Common myeloid progenitor, CD34-positive (primary cell): ENCODE data around the gene PARP2. TPM values are rescaled to one million over a fixed set of nuclear protein-coding genes. Genes with fewer than 3 reads are reported as not detected.
A peak's percentile ranks its signal among the peaks of the same experiment; 100 is the strongest.

Source experiments
- CTCF ChIA-PET: fragments of 350-600 bp; sonication (Branson Sonifier 250); formaldehyde crosslinking; loops from one replicate; lab custom pipeline; 2021; ENCODE audit warnings: antibody characterized with exemption; lab: Charles Lee
- POLR2A ChIA-PET: fragments of 350-600 bp; sonication (Branson Sonifier 250); formaldehyde crosslinking; loops from one replicate; lab custom pipeline; 2021; ENCODE audit warnings: antibody characterized with exemption; lab: Charles Lee
- DNase-seq, 3 donors: peaks; one replicate each; pipeline versions ENCODE4 v3.0.0 to v3.0.0-alpha.2; 2013
- H3K27ac ChIP-seq, 2 experiments: 1 replicate in 1 of 2; 2 replicates in 1 of 2; pipeline ENCODE4 v1.7.0; 2013; ENCODE audit warnings: inconsistent platforms in 2 of 2, low read length in 2 of 2, mild to moderate bottlenecking in 2 of 2, low read depth in 1 of 2, moderate library complexity in 1 of 2; ENCODE audit not compliant: severe bottlenecking in 2 of 2, insufficient read depth in 1 of 2, poor library complexity in 1 of 2
- H3K27me3 ChIP-seq, 5 experiments: replicated peaks in 2 of 5; 1 replicate in 3 of 5; 2 replicates in 2 of 5; pipeline versions ENCODE4 v1.6.1 to v1.7.0; 2013; ENCODE audit warnings: low read length in 4 of 5, mild to moderate bottlenecking in 2 of 5, moderate library complexity in 2 of 5, inconsistent platforms in 1 of 5; ENCODE audit not compliant: insufficient read depth in 5 of 5, control insufficient read depth in 4 of 5
- H3K36me3 ChIP-seq, 4 experiments: 1 replicate in 2 of 4; 2 replicates in 2 of 4; pipeline versions ENCODE4 v1.6.1 to v1.7.0; 2013; ENCODE audit warnings: low read length in 3 of 4, control low read depth in 1 of 4, mild to moderate bottlenecking in 1 of 4; ENCODE audit not compliant: control insufficient read depth in 4 of 4, insufficient read depth in 4 of 4
- H3K4me1 ChIP-seq, 4 experiments: 1 replicate in 3 of 4; 2 replicates in 1 of 4; pipeline versions ENCODE4 v1.6.1 to v1.7.1; 2013; ENCODE audit warnings: low read length in 3 of 4, mild to moderate bottlenecking in 3 of 4, control low read depth in 1 of 4, inconsistent platforms in 1 of 4, moderate library complexity in 1 of 4; ENCODE audit not compliant: control insufficient read depth in 4 of 4, insufficient read depth in 4 of 4; ENCODE audit errors: control extremely low read depth in 1 of 4
- H3K4me3 ChIP-seq, 7 experiments: 1 replicate in 4 of 7; 2 replicates in 3 of 7; pipeline versions ENCODE4 v1.5.1 to v1.7.0; 2013; ENCODE audit warnings: mild to moderate bottlenecking in 7 of 7, low read length in 6 of 7, moderate library complexity in 6 of 7, inconsistent platforms in 2 of 7, low read depth in 2 of 7, control low read depth in 1 of 7; ENCODE audit not compliant: insufficient read depth in 4 of 7, control insufficient read depth in 1 of 7; ENCODE audit errors: extremely low read depth in 1 of 7
- H3K9me3 ChIP-seq, 5 experiments: 1 replicate in 4 of 5; 2 replicates in 1 of 5; pipeline versions ENCODE4 v1.6.1 to v1.7.1; 2013; ENCODE audit warnings: low read length in 4 of 5, mild to moderate bottlenecking in 2 of 5, inconsistent platforms in 1 of 5, low read depth in 1 of 5, moderate library complexity in 1 of 5; ENCODE audit not compliant: control insufficient read depth in 4 of 5, insufficient read depth in 2 of 5; ENCODE audit errors: control extremely low read depth in 1 of 5
- WGBS: methylation state at CpG from one replicate; pipeline ENCODE4 v1.1.5; 2013; ENCODE audit not compliant: insufficient coverage; 5-methylcytosine and 5-hydroxymethylcytosine counted together
- polyA plus RNA-seq: library from polyadenylated mRNA; unstranded; fragments of 120-200 nt; gene quantifications from one replicate; pipeline ENCODE4 v1.2.1, GENCODE V29; 2013

The PARP2 gene, protein sequence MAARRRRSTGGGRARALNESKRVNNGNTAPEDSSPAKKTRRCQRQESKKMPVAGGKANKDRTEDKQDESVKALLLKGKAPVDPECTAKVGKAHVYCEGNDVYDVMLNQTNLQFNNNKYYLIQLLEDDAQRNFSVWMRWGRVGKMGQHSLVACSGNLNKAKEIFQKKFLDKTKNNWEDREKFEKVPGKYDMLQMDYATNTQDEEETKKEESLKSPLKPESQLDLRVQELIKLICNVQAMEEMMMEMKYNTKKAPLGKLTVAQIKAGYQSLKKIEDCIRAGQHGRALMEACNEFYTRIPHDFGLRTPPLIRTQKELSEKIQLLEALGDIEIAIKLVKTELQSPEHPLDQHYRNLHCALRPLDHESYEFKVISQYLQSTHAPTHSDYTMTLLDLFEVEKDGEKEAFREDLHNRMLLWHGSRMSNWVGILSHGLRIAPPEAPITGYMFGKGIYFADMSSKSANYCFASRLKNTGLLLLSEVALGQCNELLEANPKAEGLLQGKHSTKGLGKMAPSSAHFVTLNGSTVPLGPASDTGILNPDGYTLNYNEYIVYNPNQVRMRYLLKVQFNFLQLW
- polyA plus RNA-seq, result 39.0 TPM

DNA sequence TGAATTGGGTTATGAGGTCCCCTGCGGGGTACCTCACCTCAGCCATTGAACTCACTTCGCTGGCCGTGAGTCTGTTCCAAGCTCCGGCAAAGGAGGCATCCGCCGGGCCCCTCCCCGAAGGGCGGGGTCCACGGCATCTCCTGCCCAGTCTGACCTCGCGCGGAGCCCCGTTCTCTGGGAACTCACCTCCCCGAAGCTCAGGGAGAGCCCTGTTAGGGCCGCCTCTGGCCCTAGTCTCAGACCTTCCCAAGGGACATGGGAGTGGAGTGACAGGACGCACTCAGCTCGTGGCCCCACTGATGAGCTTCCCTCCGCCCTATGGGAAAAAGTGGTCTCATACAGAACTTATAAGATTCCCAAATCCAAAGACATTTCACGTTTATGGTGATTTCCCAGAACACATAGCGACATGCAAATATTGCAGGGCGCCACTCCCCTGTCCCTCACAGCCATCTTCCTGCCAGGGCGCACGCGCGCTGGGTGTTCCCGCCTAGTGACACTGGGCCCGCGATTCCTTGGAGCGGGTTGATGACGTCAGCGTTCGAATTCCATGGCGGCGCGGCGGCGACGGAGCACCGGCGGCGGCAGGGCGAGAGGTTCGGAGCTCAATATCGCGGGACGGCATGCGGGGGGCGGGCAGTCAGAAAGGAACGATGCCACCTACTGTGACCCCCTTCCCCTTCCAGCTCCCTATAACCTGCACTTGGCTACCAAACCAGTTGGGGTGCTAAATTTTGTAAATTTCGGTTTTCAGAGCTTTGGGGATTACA, at the start of gene PARP2:
PARP2 (plus strand) TSS at position 544 of the 770 bp plus-strand sequence; CDS start at position 551, 7 bp downstream.
- Histone ChIP-seq H3K4me1 (peaks cover 0 to 12% (median 3%) of the 10 kb centered on the region in 4 experiments), H3K36me3 (peaks cover 7 to 16% (median 11%) of the 10 kb centered on the region in 4 experiments), H3K9me3 (no peaks in the 10 kb centered on the region), H3K27ac (peak within 1 kb of the TSS; percentile 71 to 89), H3K27me3 (no peaks in the 10 kb centered on the region), H3K4me3 (peak within 1 kb of the TSS; percentile 41 to 99 (median 97))
- 0% methylated on average over 45 of the region's 50 CpGs for WGBS
- CTCF ChIA-PET, result interaction anchor here (0.9 to 8.7 kb wide), 8 partner anchors 10 to 288 kb away, joined by 3 to 69 read pairs (median 6); partner anchors contain the start of gene CCNB1IP1
- POLR2A ChIA-PET, result interaction anchor here (0.6 to 3.0 kb wide), 17 partner anchors 9 to 340 kb away, joined by 3 to 21 read pairs (median 4); partner anchors contain the start of genes APEX1, CCNB1IP1, OSGEP and PNP
- peak; percentile 99 for DNase-seq

DNA sequence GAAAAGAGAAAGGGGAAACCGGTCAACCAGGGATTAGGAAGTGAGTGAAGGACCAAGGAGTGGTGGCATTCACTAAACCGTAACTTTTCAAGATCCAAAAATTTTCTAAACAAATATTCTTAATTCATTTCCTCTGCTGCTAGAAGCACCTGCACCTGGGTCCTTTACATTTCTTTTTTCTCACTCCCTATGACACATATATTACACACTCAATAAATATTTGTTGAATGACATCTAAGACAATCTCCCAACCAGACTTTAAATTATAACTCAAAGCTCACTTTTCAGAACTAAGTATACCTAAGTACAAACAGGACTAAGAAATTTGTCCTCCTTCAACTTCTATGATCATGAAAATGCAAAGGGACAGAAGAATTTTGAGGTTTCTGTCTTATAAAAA, 48.8 kb upstream of the PARP2 start:
- no peak for DNase-seq
- Histone ChIP-seq H3K27ac (peak overlapping the region in 1 of 2 experiments; percentile 18), H3K4me3 (no peak overlapping the region), H3K9me3 (no peaks in the 10 kb centered on the region), H3K27me3 (no peaks in the 10 kb centered on the region), H3K36me3 (peaks cover 20 to 87% (median 56%) of the 10 kb centered on the region in 4 experiments), H3K4me1 (peaks cover 0 to 5% (median 2%) of the 10 kb centered on the region in 4 experiments)
- ChIA-PET CTCF (no interaction called here), POLR2A (interaction anchor here (0.7 kb wide), 1 partner anchor 48 kb away, joined by 3 read pairs; no protein-coding TSS in a partner anchor)
- no CpG with 5 or more reads among the region's 2 CpGs for WGBS

DNA sequence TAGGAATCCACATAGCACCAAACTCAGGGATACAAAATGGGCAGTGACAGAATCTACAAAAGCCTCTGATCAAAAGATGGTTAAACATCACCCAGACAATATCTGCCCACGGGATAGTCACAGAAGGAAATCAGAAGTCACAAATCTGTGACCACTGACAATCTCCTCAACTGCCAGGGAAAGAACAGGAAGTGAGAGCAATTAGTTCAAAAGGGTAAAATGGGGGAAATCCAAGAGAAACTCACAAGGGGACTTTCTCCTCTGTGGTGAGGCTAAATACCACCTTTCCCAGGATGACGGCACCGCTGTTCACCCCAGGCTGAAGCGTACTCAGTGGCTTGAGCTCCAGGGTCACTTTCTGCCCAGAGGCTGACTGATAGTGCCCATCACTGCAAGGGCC, 48.4 kb upstream of the PARP2 start:
- Histone ChIP-seq H3K36me3 (peaks cover 18 to 86% (median 54%) of the 10 kb centered on the region in 4 experiments), H3K9me3 (no peaks in the 10 kb centered on the region), H3K27ac (peak overlapping the region in 1 of 2 experiments; percentile 18), H3K27me3 (no peaks in the 10 kb centered on the region), H3K4me1 (peaks cover 0 to 5% (median 2%) of the 10 kb centered on the region in 4 experiments), H3K4me3 (no peak overlapping the region)
- WGBS, result 42% methylated on average over 3 of the region's 4 CpGs
- POLR2A ChIA-PET, result interaction anchor here (0.7 kb wide), 1 partner anchor 48 kb away, joined by 3 read pairs; no protein-coding TSS in a partner anchor
- CTCF ChIA-PET, result interaction anchor here (1.9 kb wide), 1 partner anchor 10 kb away, joined by 5 read pairs; the partner anchor contains the start of gene TTC5
- DNase-seq, result peak in 2 of 3 donors; percentile 36 to 40

DNA sequence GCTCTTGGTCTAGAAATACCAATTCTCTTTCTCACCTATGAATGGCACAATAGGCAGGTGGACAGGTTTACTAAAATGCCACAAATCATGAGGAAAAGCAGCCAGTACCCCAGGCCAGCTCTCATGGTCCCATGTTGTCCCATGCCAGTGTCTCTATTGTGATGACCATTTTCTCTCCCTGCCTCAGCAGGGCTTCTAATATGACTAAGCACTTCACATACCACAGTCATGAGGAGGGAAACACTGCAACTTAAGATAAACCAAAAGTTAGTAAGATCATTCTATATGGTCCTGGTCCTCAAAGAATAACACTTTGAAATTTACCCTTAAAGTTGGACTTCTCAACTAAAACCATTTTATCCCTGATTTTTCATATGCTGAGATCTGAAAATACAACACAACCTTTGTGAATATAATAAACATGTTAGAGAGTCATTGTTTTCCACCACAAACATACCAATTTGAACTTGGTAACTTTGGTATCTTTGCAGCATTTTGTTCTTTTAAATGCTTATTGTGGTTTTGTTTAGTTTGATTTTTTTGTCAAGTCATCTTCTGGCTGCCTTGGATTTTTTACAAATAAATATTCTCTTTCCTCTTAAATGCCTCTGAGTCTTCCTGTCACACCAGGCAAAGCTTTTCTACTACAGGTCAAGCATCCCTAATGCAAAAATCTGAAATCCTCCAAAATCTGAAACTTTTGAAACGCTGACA, 41.2 kb upstream of the PARP2 start:
- Histone ChIP-seq H3K27me3 (no peaks in the 10 kb centered on the region), H3K9me3 (no peaks in the 10 kb centered on the region), H3K4me1 (peaks cover 10 to 36% (median 27%) of the 10 kb centered on the region in 4 experiments), H3K36me3 (peaks cover 3 to 40% (median 25%) of the 10 kb centered on the region in 4 experiments), H3K27ac (peak overlapping the region; percentile 46 to 47), H3K4me3 (peak overlapping the region in 2 of 7 experiments; percentile 14 to 44)
- CTCF ChIA-PET, result no interaction called here
- no CpG with 5 or more reads among the region's 1 CpG for WGBS
- POLR2A ChIA-PET, result no interaction called here
- DNase-seq, result peak; percentile 27 to 84 (median 72)

DNA sequence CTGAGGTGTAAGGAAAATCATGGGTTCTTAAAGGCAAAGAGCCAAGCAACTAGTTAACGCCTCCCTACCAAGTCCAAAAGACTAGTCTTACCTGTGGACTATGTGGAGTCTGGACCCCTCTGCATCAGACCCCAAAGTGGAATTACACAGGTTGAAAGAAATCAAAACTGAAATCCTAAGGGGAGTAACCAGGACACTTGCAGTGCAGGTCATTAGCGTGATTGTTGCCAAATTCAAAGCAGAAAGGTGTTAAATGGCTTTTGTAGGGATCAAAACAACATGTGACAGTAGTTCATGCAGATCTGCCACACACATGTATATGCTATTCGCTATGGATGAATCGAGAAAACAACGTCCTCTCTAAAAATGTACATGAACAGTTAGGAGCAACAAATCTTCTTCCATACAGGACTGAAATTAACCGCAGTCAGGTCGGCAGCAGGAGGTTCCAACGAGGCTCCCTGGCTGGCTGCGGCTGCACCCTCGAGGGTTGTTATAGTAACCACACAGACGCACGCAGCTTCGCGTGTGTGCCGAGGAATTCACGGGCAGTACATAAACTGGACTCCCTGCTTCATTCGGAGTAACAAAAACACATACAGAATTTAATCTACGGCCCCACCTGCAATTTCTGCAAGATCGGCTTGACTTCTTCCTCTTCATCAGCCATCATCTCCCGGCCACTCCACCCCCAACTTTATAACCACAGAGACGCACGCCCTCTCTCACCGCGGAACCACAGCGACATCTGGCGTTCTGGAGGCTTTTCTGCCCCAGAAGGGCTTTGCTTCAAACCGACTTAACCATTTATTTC, 38.0 kb upstream of the PARP2 start, which contains the start of gene TTC5:
TTC5 (minus strand) TSS at position 687 of the 814 bp plus-strand sequence; CDS start at position 673, 14 bp downstream.
- Histone ChIP-seq H3K4me3 (peak within 1 kb of the TSS; percentile 51 to 100 (median 93)), H3K36me3 (peaks cover 0 to 16% (median 11%) of the 10 kb centered on the region in 4 experiments), H3K27me3 (no peaks in the 10 kb centered on the region), H3K27ac (peak within 1 kb of the TSS; percentile 51 to 82), H3K4me1 (peaks cover 10 to 36% (median 27%) of the 10 kb centered on the region in 4 experiments), H3K9me3 (no peaks in the 10 kb centered on the region)
- CTCF ChIA-PET, result interaction anchor here (0.7 to 2.3 kb wide), 5 partner anchors 10 to 175 kb away, joined by 3 to 5 read pairs (median 4); no protein-coding TSS in a partner anchor
- WGBS, result under 1% methylated on average over 26 of the region's 27 CpGs
- POLR2A ChIA-PET, result no interaction called here
- peak; percentile 92 to 97 (median 94) for DNase-seq
